GM19463 (cell line): ENCODE measurements around the gene PPP4R3B.
"Not testable (repeated sequence)": the region's sequence is repeated elsewhere in the genome, so short reads cannot be mapped to it uniquely, and the experiment has no call there.

Source experiments
- ATAC-seq: cut with Tn5 transposase; IDR thresholded peaks from one replicate; pipeline ENCODE4 v1.9.1; 2021; ENCODE audit warnings: mild to moderate bottlenecking, moderate library complexity; ENCODE audit not compliant: unreplicated experiment

PPP4R3B gene

DNA sequence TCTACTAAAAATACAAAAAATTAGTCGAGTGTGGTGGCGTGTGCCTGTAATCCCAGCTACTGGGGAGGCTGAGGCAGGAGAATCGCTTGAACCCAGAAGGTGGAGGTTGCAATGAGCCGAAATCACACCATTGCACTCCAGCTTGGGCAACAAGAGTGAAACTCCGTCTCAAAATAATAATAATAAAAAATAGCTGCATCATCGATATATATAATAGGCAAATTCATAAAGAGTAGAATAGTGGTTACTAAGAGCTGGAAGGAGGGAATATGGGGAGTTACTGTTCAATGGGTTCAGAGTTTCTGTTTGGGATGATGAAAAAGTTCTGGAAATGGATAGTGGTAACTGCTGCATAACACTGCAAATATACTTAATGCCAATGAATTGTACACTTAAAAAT lies 20.6 kb downstream of the PPP4R3B start:
- not testable (repeated sequence) for ATAC-seq

DNA sequence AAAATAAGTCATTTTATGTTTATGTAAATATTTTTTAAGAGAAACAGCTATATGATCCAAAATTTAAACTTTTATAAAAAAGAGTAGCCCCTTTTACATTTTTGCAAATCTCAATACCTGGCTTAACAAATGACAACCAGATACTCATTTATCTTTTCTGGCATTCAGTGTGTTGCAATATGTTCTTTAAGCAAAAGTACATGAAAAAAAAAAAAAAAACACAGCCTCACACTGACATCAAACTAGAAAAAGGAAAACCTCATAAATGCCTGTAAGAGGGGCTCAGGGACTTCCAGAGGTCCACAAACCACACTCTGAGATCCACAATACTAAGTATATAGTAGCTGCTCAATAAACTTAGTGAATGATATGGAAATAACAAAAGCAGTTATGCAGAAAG lies 21.9 kb downstream of the PPP4R3B start:
- ATAC-seq, result no peak

DNA sequence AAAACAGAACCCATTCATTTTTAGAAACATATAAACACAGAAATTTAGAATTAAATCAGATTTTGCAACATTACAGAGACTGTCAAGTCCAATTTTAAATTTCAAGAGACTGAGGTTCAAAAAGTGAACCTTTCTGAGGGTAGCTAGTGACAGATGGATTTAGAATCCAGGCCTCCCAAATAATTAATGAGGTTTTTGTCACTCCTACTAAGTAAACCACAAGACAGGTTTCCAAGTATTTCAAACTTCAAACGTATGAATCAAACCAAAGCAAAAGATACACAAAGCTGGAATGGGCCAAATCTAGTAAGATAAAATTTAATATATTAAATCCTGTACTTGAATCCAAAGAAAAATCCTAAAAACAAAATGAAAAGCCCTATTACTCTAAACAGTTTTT lies 25.3 kb downstream of the PPP4R3B start:
- no peak for ATAC-seq

DNA sequence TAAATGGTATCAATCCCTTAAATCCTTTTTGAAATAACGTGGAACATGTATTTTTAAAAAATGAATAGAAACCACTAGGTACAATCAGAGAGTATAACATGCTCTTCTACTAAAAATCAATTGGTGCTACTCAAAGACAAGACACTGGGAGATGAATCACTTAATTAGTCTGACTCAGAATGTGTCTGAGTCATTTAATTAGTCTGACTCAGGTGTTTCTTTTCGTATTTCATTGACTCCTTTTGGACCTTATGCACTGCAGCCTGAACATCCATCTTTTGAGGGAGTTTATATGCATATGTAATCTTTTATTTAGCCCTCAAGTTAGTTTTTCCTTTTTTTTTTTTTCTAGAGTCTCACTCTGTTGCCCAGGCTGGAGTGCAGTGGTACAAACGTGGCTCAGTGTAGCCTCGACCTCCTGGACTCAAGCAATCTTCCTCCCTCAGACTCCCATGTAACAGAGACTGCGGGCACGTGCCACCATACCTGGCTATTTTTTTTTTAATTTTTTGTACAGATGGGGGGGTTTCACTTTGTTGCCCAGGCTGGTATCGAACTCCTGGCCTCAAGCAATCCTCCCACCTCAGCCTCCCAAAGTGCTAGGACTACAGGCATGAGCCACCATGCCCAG lies 26.5 kb downstream of the PPP4R3B start:
- ATAC-seq, result peak; percentile 97

DNA sequence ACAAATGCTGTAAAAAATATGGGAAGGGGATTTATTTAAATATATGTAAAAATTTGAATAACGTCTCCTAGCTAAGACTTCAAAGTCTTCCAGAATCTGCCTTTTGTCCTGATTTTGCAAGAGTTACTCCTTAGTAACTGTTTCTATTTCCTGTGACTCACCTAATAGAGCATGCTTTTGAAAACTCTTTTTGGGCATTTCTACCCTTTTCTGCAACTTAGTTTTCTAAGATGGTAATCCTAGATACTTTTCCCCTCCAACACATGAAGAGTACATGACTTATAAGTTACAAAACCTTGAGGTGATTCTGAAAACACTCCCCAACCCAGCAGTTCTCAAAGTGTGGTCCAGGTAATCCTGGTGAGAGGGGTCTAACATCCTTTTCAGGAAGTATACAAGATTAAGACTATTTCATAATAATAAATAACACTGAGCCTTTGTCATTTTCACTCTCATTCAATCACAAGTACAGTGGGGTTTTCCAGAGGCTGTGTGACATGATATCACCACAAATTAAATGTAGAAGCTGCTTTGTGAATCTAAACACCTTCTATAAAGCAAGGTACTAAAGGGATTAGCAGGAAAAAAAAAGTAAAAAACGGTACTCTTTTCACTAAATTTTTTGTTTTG lies 31.9 kb downstream of the PPP4R3B start:
- ATAC-seq, result no peak

DNA sequence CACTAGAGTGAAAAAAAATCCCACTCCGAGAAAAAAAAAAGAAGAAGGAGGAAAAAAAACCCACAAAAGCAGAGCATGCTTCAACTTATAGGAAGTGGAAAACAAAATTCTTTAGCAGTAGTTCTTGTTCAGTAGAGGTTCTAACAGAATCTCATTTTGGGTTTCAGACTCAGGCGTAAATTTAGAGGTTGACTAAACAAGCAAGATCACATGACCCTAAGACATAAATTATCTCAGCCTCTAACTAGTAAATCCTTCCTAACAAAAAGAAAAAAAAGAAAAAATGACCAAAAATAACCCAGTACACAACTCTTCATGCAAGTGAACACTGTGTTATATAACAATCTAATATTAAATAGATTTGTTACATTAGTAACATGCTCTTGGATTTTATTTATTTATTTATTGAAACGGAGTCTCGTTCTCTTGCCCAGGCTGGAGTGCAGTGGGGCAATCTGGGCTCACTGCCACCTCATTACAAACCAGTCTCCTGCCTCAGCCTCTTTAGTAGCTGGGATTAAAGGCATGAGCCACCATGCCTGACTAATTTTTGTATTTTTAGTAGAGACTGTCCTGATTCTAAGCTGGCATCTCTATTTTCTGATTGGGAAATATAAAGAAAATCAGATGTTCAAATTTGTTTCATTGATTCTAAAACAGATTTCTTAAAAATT lies 35.4 kb downstream of the PPP4R3B start:
- no peak for ATAC-seq

DNA sequence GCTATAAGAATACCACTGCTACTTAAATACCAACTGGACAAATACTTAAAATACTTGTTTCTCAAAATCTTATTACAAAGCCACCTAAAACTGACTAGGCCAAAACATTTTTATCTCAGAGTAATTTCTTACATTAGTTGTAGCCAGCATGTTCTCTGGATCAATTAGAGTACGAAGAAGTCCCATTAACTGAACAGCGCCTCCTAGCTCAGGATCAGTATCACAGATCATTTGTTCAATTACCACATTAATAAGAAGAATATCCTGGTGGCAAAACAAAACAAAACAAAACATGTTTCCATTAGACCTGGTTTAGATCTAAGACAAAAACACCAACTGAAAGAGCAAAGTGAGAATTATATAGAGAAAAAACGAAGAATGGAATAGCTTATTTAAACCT lies 36.0 kb downstream of the PPP4R3B start:
- ATAC-seq, result no peak

DNA sequence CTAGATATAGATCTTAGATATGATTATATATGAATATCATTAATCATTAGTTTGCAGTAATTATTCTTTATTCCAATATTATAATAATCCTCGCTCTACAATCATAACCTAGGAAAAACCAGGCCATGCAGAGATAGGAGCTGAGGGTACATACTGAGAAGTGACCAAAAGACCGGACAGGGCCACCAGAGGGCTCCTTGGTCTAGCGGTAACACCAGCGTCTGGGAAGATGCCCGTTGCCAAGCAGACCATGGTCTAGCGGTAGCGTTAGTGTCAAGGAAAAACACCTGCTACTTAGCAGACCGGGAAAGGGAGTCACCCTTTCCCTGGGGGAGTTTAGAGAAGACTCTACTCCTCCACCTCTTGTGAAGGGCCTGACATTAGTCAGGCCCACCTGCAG lies 48.4 kb downstream of the PPP4R3B start:
- ATAC-seq, result not testable (repeated sequence)

DNA sequence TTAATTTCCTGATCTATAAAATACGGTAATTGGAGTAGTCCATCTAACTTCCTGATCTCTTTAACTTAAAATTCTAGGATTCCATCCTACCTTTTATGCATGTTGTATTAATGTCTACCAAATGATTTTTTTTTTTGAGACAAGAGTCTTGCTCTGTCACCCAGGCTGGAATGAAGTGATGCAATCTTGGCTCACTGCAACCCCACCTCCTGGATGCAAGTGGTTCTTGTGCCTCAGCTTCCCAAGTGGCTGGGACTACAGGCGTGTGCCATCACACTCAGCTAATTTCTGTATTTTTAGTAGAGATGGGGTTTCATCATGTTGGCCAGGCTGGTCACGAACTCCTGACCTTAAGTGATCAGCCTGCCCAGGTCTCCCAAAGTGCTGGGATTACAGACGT lies 50.1 kb downstream of the PPP4R3B start:
- no peak for ATAC-seq

DNA sequence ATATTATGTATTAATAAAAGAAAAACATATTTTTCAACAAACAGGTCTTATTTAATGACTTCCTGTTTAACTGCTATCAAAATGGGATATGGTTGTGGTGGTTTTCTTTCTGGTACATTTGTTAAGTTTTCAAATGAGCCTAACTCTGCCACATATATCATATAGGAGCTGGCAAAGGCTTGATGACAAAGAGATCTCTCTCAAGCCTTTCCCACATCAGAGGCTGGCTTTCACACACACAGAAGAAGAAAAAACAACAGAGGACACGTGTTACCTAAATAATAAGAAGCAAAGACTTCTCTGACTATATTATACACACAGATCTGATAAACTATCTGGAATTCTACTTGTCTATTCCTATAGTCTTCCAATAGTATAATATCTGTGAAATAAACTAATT lies 51.8 kb downstream of the PPP4R3B start:
- no peak for ATAC-seq

DNA sequence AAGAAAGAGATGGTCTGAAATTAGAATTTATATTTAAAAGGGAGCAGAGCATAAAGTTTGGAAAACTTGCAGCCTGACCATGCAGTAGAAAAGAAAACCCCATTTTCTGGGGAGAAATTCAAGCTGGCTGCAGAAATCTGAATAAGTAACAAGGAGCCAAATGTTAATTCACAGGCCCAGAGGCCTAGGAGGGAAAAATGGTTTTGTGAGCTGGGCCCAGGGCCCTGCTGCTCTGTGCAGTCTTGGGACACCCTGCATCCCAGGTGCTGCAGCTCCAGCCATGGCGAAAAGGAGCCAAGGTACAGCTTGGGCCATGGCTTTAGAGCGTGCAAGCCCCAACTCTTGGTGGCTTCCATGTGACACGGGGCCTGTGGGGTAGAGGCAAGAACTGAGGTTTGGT lies 56.6 kb downstream of the PPP4R3B start:
- ATAC-seq, result no peak

DNA sequence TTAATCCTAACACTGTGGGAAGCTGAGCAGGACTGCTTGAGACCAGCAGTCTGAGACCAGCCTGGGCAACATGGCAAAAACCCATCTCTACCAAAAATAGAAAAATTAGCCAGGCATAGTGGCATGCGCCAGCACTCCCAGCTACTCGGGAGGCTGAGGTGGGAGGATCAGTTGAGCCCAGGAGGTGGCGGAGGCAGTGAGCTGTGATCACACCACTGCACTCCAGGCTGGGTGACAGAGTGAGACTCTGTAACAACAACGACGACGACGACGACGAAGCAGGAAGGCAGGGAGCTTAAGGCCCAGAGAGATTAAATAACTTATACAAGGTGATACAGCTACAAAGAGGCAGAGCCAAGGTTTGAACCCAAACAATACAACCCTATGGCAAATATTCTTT lies 60.6 kb downstream of the PPP4R3B start:
- ATAC-seq, result no peak

DNA sequence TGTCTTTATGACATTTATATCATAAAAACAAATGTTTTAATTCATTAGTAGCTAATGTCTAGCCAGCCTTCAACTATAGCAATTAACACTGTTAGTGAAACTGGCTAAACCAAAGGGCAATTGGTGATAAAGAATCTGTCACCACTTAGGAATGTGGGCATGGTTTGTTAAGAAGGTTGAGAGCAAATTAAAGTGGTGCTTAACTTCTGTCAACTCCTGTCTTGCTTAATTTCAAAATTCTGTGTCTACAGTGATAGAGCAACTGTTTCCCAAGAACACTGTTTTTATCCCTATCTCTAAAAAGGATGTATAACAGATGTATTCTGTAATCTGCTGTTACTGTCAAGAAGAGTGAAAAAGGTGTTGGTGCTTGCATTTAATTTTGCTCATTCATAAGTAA lies 61.4 kb downstream of the PPP4R3B start:
- no peak for ATAC-seq

DNA sequence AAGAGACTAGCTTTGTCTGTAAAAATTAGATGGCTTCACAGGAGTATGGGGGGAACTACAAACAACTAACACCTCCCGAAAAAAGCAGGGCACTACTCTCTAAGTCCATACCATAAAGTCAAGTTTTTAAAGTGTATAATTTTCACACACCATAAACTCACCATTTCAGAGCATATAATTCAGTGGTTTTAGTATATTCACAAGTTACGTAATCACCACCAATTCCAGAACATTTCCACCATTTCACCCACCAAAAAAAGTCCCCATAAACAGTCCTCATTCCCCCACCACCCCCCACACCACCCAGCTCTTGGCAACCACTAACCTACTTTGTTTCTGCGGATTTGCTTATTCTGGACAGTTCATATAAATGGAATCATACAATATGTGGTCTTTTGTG lies 64.1 kb downstream of the PPP4R3B start:
- no peak for ATAC-seq

DNA sequence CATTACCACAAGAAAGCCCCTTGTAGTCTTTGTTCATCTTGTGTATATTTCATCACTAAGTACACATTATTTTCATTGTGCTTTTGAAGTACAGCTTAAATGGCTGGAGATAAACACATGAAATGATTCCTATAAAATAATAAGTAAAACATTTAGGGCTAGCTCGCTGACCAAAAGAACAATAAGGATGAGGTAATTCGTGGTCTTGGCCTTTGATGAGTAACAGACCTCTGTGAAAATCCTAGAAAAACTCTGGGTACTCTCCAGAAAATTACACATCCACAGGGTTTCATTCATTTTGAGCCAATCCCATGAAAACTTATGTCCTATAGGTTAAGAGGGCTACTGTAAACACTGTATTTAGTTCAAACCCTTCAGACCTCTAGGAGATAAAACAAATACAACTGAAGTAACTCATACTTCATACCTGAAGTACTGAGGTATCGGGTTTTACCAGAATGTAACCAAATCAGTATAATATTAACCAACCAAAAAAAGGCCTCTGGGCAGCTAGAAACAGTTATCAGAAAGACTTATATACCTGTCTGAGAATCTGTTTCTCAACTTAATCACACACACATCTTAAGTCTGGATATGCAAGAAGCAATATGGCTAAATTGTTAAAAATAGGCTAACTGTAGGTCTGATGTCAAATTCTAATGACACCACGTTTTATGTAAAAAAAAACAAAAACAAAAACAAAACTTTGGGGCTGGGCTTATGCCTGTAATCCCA lies 66.9 kb downstream of the PPP4R3B start:
- ATAC-seq, result no peak

DNA sequence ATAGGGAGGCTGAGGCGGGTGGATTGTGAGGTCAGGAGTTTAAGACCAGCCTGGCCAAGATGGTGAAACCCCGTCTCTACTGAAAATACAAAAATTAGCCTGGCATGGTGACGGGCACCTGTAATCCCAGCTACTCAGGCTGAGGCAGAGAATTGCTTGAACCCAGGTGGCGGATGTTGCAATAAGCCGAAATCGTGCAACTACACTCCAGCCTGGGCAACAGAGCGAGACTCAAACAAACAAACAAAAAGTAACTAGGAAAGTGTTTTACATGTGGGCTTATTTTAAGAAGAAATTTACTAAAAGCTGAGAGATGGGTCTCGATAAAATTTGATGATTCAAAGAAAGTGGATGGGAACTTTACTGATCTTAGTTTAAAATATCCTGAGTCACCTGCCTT lies 69.7 kb downstream of the PPP4R3B start:
- ATAC-seq, result not testable (repeated sequence)

DNA sequence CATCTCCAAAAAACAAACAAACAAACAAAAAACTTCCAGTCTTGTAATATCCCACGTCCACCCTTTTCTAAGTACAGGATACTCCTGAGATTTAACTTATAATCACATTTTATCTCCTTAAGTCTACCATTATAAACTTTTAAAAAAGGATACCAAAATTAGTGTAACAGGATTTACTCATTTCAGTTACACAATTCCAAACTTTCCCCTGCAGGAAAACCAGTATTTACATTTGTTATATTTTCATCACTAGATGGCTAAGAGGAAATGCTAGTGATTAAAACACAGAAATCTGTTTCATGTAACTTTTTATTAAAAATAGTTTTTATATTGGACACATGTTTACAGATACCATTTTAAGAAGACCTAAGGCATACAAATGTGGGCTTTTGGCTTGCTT lies 70.4 kb downstream of the PPP4R3B start:
- no peak for ATAC-seq

DNA sequence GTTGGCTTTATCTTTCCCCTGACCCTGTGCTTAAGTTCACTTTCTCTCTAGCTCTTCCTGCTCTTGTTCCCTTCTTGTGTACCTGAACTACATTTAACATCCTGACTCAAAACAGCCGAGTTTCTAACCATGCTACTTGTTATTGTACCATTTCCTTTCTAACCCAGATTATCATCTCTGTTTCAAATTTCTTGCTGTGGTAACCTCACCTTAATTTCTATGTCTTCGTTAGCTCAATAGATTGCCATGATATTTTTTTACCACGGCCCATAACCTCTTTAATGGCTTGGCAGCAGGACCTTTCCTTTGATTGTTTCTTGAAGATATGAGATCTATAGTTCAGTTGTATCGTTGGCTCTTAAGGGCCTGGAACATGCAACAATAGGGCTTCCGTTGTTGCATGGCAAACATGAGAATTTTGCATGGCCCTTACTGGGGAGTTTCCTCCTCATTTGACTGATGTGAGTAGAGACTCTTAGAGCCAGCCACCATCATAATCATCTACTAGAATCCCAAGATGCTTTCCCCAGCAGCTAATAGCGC lies 86.8 kb downstream of the PPP4R3B start:
- ATAC-seq, result no peak

DNA sequence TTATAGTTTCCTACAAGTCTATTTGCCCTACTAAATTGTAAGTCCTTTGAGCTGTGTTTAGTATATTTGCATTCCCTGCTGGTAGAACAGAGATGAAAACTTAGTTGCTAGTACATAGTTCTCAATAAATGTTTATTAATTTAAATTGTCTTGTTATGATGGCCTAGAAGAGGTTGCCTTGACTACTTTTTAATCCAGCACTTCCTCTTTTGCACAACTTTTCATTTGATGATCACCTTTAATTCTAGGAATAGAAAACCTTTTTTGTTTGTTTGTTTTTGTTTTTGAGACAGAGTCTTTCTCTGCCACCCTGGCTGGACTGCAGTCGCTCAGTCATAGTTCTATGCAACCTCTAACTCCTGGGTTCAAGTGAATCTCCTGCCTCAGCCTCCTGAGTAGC lies 91.2 kb downstream of the PPP4R3B start:
- no peak for ATAC-seq

DNA sequence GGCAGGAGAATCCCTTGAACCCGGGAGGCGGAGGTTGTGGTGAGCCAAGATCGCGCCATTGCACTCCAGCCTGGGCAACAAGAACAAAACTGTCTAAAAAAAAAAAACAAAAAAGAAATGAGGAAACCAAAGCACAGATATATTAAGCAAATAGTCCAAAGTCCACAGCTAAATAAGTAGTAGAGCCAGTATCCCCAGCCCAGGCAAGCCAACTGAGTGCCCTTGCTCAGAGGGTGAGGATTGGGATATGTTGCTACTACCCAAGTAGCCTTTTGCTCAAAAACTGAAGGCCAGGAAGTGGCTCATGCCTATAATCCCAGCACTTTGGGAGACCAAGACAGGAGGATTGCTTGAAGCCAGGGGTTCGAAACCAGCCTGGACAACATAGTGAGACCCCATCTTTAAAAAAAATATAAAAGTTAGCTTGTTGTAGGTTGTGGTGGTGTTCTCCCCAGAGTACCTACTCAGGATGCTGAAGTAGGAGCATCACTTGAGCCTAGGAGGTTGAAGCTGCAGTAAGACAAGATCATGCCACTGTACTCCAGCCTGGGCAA lies 92.5 kb downstream of the PPP4R3B start:
- no peak for ATAC-seq
